Stimulated activated CD4-positive, alpha-beta T cell treated with anti-CD3 and anti-CD28 coated beads, Interleukin-1b, Interleukin-23, amount 100 ng/mL, for 4 hours (primary cell): Measurements from ENCODE around the gene ZNF598.
"Not testable (repeated sequence)": the region's sequence is repeated elsewhere in the genome, so short reads cannot be mapped to it uniquely, and the experiment has no call there.

Source experiments
- DNase-seq, 2 donors: peaks; one replicate each; pipeline ENCODE4 v3.0.0-alpha.2; 2020; ENCODE audit warnings: low read depth in 2 of 2

ZNF598 gene

GRCh38 chr16:1959269-1960039 lies 50.2 kb downstream of the ZNF598 start, which contains the start of gene NDUFB10:
Gene NDUFB10, plus strand, starts transcription at chr16:1959538. Its CDS starts 87 bp downstream, at chr16:1959625.
- peak; percentile 86 to 94 for DNase-seq

DNA sequence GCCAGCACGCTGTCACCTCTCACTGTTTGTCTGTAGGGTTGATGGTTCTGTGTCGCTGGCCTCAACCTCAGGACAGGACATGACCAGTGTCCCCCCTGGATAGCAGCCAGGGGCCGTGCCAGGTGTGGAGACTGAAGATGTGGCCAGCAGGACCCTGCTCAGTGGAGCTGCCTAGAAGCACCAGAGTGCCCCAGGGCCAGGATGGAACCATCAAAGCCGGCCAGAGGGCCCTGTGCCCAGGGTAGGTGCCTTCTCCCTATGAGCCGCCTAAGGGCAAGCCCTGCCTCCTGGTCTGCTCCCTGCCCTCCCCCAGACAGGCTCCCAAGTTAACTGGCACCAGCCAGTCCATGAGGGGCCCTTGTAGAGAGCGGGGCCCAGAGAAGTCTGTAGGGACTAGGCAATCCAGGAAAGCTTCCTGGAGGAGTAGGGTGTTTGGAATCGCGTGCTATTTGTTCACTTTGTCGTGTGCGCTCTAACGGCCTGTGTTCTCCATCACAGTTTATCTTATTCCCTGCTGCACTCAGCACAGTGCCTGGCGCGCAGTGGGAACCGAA lies 50.8 kb downstream of the ZNF598 start:
- DNase-seq = no peak

- DNase-seq = not testable (repeated sequence)
Observed at GRCh38 chr16:1958143-1958491, 51.5 kb downstream of the ZNF598 start.

DNA sequence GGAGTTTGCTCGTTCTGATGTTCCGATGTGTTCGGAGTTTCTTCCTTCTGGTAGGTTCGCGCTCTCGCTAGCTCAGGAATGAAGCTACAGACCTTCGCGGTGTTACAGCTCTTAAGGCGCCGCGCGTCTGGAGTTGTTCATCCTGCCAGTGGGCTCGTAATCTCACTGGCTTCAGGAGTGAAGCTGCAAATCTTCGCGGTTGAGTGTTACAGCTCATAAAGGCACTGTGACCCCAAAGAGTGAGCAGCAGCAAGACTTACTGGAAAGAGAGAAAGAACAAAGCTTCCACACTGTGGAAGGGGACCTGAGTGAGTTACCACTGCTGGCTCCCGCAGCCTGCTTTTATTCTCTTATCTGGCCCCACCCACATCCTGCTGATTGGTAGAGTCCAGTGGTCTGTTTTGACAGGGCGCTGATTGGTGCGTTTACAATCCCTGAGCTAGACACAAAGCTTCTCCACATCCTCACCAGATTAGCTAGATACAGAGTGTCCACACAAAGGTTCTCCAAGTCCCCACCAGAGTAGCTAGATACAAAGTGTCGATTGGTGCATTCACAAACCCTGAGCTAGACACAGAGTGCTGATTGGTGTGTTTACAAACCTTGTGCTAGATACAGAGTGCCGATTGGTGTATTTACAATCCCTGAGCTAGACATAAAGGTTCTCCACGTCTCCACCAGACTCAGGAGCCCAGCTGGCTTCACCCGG lies 52.0 kb downstream of the ZNF598 start:
- not testable (repeated sequence) for DNase-seq

GRCh38 chr16:1953734-1954133 lies 55.9 kb downstream of the ZNF598 start:
- no peak for DNase-seq

GRCh38 chr16:1950559-1950958 lies 59.1 kb downstream of the ZNF598 start:
- DNase-seq = no peak

- no peak for DNase-seq
Observed at GRCh38 chr16:1950047-1950446, 59.6 kb downstream of the ZNF598 start.

DNA sequence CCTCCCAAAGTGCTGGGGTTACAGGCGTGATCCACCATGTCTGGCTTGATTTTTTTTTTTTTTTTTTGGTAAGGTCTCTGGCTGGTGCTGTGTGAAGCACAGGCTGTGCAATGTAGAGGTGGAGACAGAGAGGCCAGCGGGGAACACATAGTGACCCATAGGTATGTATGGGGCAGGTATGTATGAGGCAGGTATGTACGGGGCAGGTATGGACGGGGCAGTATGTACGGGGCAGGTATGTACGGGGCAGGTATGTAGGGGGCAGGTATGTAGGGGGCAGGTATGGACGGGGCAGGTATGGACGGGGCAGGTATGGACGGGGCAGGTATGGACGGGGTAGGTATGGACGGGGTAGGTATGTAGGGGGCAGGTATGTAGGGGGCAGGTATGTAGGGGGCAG lies 60.1 kb downstream of the ZNF598 start:
- DNase-seq = no peak
